SK-N-SH (cell line): ENCODE results near the gene NCBP3. TPM values are rescaled to one million over a fixed set of nuclear protein-coding genes. Genes with fewer than 3 reads are reported as not detected.
A peak's percentile ranks its signal among the peaks of the same experiment; 100 is the strongest.

Source experiments
- CTCF ChIA-PET: fragments of 300-600, 350-600 bp; formaldehyde crosslinking; extraction: SDS; loops from one replicate; lab custom pipeline; 2021; lab: Yijun Ruan, JAX
- POLR2A ChIA-PET: fragments of 350-600 bp; sonication (Branson Sonifier 250); formaldehyde crosslinking; extraction: SDS; loops from one replicate; lab custom pipeline; 2020; ENCODE audit warnings: antibody characterized with exemption, inconsistent platforms; lab: Yijun Ruan, JAX
- DNase-seq: peaks from one replicate; pipeline ENCODE4 v3.0.0; 2012
- H2AFZ ChIP-seq: fragments of 200-600 bp; sonication (generic); 2 replicates; pipeline ENCODE4 v1.8.1; 2016; ENCODE audit warnings: antibody characterized with exemption, mild to moderate bottlenecking, low read depth
- H3F3A ChIP-seq: fragments of 200-600 bp; sonication (generic); replicated peaks from 2 replicates; pipeline ENCODE3; 2016; ENCODE audit warnings: antibody characterized with exemption, mild to moderate bottlenecking; ENCODE audit not compliant: insufficient read depth
- H3K27ac ChIP-seq, 2 experiments: fragments of 200-500 bp in 1 of 2; fragments of 200-600 bp in 1 of 2; sonication (Bioruptor generic) in 1 of 2; sonication (generic), shearing (Covaris generic) in 1 of 2; 2 replicates each; pipeline versions ENCODE4 v1.5.1 to v1.6.1; 2014 to 2016; ENCODE audit warnings: low read depth in 2 of 2, inconsistent platforms in 1 of 2, low read length in 1 of 2, mild to moderate bottlenecking in 1 of 2, mixed read lengths in 1 of 2
- H3K27me3 ChIP-seq: fragments of 200-600 bp; sonication (generic), shearing (Covaris generic); 2 replicates; pipeline ENCODE4 v1.6.1; 2016; ENCODE audit warnings: mixed run types; ENCODE audit not compliant: insufficient read depth
- H3K36me3 ChIP-seq, 2 experiments: fragments of 200-500 bp in 1 of 2; fragments of 200-600 bp in 1 of 2; sonication (Bioruptor generic) in 1 of 2; sonication (generic) in 1 of 2; replicated peaks in 1 of 2; 2 replicates each; pipeline versions ENCODE3 to v1.5.1; 2014 to 2016; ENCODE audit warnings: low read length in 1 of 2, mild to moderate bottlenecking in 1 of 2; ENCODE audit not compliant: insufficient read depth in 2 of 2, control insufficient read depth in 1 of 2
- H3K4me1 ChIP-seq, 2 experiments: fragments of 200-500 bp in 1 of 2; fragments of 200-600 bp in 1 of 2; sonication (Bioruptor generic) in 1 of 2; sonication (generic), shearing (Covaris generic) in 1 of 2; 2 replicates each; pipeline versions ENCODE4 v1.5.1 to v1.6.1; 2014 to 2016; ENCODE audit warnings: low read depth in 1 of 2, low read length in 1 of 2, mixed run types in 1 of 2; ENCODE audit not compliant: insufficient read depth in 2 of 2, control insufficient read depth in 1 of 2
- H3K4me2 ChIP-seq: fragments of 200-600 bp; sonication (generic), shearing (Covaris generic); 2 replicates; pipeline ENCODE4 v1.6.1; 2017; ENCODE audit warnings: mixed run types
- H3K4me3 ChIP-seq, 2 experiments: fragments of 200-500 bp in 1 of 2; fragments of 200-600 bp in 1 of 2; sonication (Bioruptor generic) in 1 of 2; sonication (generic), shearing (Covaris generic) in 1 of 2; 2 replicates each; pipeline versions ENCODE4 v1.5.1 to v1.8.1; 2014 to 2016; ENCODE audit warnings: low read depth in 2 of 2, inconsistent platforms in 1 of 2, low read length in 1 of 2, mild to moderate bottlenecking in 1 of 2, mixed read lengths in 1 of 2, moderate library complexity in 1 of 2
- H3K79me2 ChIP-seq: fragments of 200-600 bp; sonication (generic); 2 replicates; pipeline ENCODE4 v1.8.1; 2017; ENCODE audit warnings: mild to moderate bottlenecking; ENCODE audit not compliant: insufficient read depth
- H3K9ac ChIP-seq: fragments of 200-600 bp; sonication (generic); 2 replicates; pipeline ENCODE4 v1.6.1; 2017; ENCODE audit warnings: mixed run types
- H3K9me2 ChIP-seq: fragments of 200-600 bp; sonication (generic); 2 replicates; pipeline ENCODE4 v1.6.1; 2017; ENCODE audit warnings: mixed run types
- H3K9me3 ChIP-seq: fragments of 200-600 bp; sonication (generic); 2 replicates; pipeline ENCODE4 v1.6.1; 2017; ENCODE audit warnings: mixed run types, mild to moderate bottlenecking, moderate library complexity
- H4K20me1 ChIP-seq: fragments of 200-600 bp; sonication (generic); 2 replicates; pipeline ENCODE4 v1.6.1; 2017; ENCODE audit warnings: mild to moderate bottlenecking, mixed run types; ENCODE audit not compliant: insufficient read depth
- CHD2 ChIP-seq: fragments of 150-350 bp; IDR thresholded peaks from 2 replicates; pipeline ENCODE4 v1.6.1; 2018; ENCODE audit warnings: low read length; ENCODE audit not compliant: partially characterized antibody
- ELF1 ChIP-seq: IDR thresholded peaks from 2 replicates; pipeline ENCODE4 v1.4.0; 2012
- EZH2phosphoT487 ChIP-seq: fragments of 200-600 bp; sonication (generic); IDR thresholded peaks from 2 replicates; pipeline ENCODE4 v1.6.1; 2017; ENCODE audit warnings: low read depth, mixed run types, mild to moderate bottlenecking, antibody characterized with exemption, moderate library complexity, borderline replicate concordance
- FOXJ3 ChIP-seq: sonication (generic); formaldehyde crosslinking; IDR thresholded peaks from 2 replicates; pipeline ENCODE4 v1.5.1; 2020; ENCODE audit warnings: mild to moderate bottlenecking, missing genetic modification reagents
- FOXM1 ChIP-seq: IDR thresholded peaks from 2 replicates; pipeline ENCODE4 v1.4.0; 2012; ENCODE audit warnings: low read depth, mild to moderate bottlenecking
- GABPA ChIP-seq: IDR thresholded peaks from 2 replicates; pipeline ENCODE4 v1.4.0; 2012; ENCODE audit warnings: low read depth, mild to moderate bottlenecking
- GATA2 ChIP-seq: sonication (generic); formaldehyde crosslinking; IDR thresholded peaks from 2 replicates; pipeline ENCODE4 v1.5.0; 2020; ENCODE audit warnings: mild to moderate bottlenecking, missing genetic modification reagents
- MEF2A ChIP-seq: IDR thresholded peaks from 2 replicates; pipeline ENCODE4 v1.4.0; 2012; ENCODE audit warnings: low read depth, borderline replicate concordance
- MXI1 ChIP-seq: IDR thresholded peaks from 2 replicates; pipeline ENCODE4 v1.6.1; 2012; ENCODE audit warnings: mild to moderate bottlenecking, low read depth, low read length, improper control_type of control experiment
- NFIC ChIP-seq: IDR thresholded peaks from 2 replicates; pipeline ENCODE4 v1.4.0; 2012; ENCODE audit warnings: borderline replicate concordance
- PBX3 ChIP-seq: IDR thresholded peaks from 2 replicates; pipeline ENCODE4; 2012
- POLR2AphosphoS5 ChIP-seq: IDR thresholded peaks from 2 replicates; pipeline ENCODE4 v1.6.1; 2012; ENCODE audit warnings: low read depth, low read length
- RAD21 ChIP-seq: IDR thresholded peaks from 2 replicates; pipeline ENCODE4 v1.6.1; 2012; ENCODE audit warnings: mild to moderate bottlenecking, low read length
- RFX5 ChIP-seq: IDR thresholded peaks from 2 replicates; pipeline ENCODE4 v1.6.1; 2012; ENCODE audit warnings: mild to moderate bottlenecking, improper control_type of control experiment, low read length
- SIN3A ChIP-seq: IDR thresholded peaks from 2 replicates; pipeline ENCODE4 v1.6.1; 2012; ENCODE audit warnings: low read depth, mild to moderate bottlenecking, low read length, moderate library complexity, borderline replicate concordance
- TAF1 ChIP-seq: IDR thresholded peaks from 2 replicates; pipeline ENCODE4 v1.6.1; 2012; ENCODE audit warnings: low read depth, mild to moderate bottlenecking, low read length, moderate library complexity, borderline replicate concordance
- USF1 ChIP-seq: IDR thresholded peaks from 2 replicates; pipeline ENCODE4 v1.4.0; 2012; ENCODE audit warnings: low read depth, borderline replicate concordance
- whole genome bisulfite sequencing: methylation state at CpG from one replicate; pipeline ENCODE4 v1.1.6; 2017; ENCODE audit warnings: low lambda C conversion rate; 5-methylcytosine and 5-hydroxymethylcytosine counted together
- polyA plus RNA-seq, 3 experiments: library from polyadenylated mRNA; depleted of rRNA; stranded (reverse); fragments of >200 nt; gene quantifications; 2 replicates each; pipeline ENCODE4 v1.2.3, GENCODE V29; 2012
- TF ChIP-seq, protein P1 (sequence below): fragments of 150-350 bp; IDR thresholded peaks from 2 replicates; pipeline ENCODE4 v1.6.1; 2017; ENCODE audit warnings: antibody characterized with exemption, low read length, low read depth, borderline replicate concordance
- TF ChIP-seq, protein P2 (sequence below): IDR thresholded peaks from 2 replicates; pipeline ENCODE4 v1.6.1; 2012; ENCODE audit warnings: mild to moderate bottlenecking, low read depth, low read length, moderate library complexity

Gene NCBP3
- polyA plus RNA-seq, 1 of the 3 experiments (the other 2 are of a cell fraction) = 6.5 TPM

- Histone ChIP-seq H3K27me3 (no peaks in the 10 kb centered on the region), H3K27ac (peak within 1 kb of the TSS in 1 of 2 experiments; percentile 59; a peak in 2 of 4 replicates), H3K4me2 (peak within 1 kb of the TSS; percentile 29; the same call in 1 of the 2 replicates), H3K9me3 (no peaks in the 10 kb centered on the region), H4K20me1 (no peaks in the 10 kb centered on the region), H3K9me2 (no peaks in the 10 kb centered on the region), H3K36me3 (no peaks in the 10 kb centered on the region), H3K4me3 (no peak within 1 kb of the TSS), H3K9ac (no peak within 1 kb of the TSS), H3K79me2 (no peaks in the 10 kb centered on the region), H2AFZ (no peak within 1 kb of the TSS), H3F3A (peaks cover 13% of the 10 kb centered on the region), H3K4me1 (peaks cover 0 to 11% of the 10 kb centered on the region in 2 experiments; a peak in 1 of 4 replicates)
- CTCF ChIA-PET = interaction anchor here (0.7 to 2.8 kb wide), 5 partner anchors 8 to 63 kb away, joined by 3 to 11 read pairs (median 5); partner anchors contain the start of gene NCBP3
- no peak for DNase-seq
- no peak for TF ChIP-seq PBX3
- TF ChIP-seq RFX5 = no peak
- TF ChIP-seq, protein P1, sequence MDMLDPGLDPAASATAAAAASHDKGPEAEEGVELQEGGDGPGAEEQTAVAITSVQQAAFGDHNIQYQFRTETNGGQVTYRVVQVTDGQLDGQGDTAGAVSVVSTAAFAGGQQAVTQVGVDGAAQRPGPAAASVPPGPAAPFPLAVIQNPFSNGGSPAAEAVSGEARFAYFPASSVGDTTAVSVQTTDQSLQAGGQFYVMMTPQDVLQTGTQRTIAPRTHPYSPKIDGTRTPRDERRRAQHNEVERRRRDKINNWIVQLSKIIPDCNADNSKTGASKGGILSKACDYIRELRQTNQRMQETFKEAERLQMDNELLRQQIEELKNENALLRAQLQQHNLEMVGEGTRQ = no peak
- TF ChIP-seq CHD2 = no peak
- no peak for TF ChIP-seq GABPA
- no peak for TF ChIP-seq MEF2A
- no peak for TF ChIP-seq GATA2 (CRISPR knock-in tag)
- TF ChIP-seq, protein P2, sequence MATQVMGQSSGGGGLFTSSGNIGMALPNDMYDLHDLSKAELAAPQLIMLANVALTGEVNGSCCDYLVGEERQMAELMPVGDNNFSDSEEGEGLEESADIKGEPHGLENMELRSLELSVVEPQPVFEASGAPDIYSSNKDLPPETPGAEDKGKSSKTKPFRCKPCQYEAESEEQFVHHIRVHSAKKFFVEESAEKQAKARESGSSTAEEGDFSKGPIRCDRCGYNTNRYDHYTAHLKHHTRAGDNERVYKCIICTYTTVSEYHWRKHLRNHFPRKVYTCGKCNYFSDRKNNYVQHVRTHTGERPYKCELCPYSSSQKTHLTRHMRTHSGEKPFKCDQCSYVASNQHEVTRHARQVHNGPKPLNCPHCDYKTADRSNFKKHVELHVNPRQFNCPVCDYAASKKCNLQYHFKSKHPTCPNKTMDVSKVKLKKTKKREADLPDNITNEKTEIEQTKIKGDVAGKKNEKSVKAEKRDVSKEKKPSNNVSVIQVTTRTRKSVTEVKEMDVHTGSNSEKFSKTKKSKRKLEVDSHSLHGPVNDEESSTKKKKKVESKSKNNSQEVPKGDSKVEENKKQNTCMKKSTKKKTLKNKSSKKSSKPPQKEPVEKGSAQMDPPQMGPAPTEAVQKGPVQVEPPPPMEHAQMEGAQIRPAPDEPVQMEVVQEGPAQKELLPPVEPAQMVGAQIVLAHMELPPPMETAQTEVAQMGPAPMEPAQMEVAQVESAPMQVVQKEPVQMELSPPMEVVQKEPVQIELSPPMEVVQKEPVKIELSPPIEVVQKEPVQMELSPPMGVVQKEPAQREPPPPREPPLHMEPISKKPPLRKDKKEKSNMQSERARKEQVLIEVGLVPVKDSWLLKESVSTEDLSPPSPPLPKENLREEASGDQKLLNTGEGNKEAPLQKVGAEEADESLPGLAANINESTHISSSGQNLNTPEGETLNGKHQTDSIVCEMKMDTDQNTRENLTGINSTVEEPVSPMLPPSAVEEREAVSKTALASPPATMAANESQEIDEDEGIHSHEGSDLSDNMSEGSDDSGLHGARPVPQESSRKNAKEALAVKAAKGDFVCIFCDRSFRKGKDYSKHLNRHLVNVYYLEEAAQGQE = no peak
- TF ChIP-seq RAD21 = no peak
- no peak for TF ChIP-seq FOXJ3 (CRISPR knock-in tag)
- TF ChIP-seq USF1 = no peak
- TF ChIP-seq EZH2phosphoT487 = no peak
- no peak for TF ChIP-seq FOXM1
- no peak for TF ChIP-seq NFIC
- TF ChIP-seq POLR2AphosphoS5 = no peak
- TF ChIP-seq SIN3A = no peak
- no peak for TF ChIP-seq ELF1
- TF ChIP-seq TAF1 = no peak
- TF ChIP-seq MXI1 = no peak
- WGBS = 93% methylated on average over 13 of the region's 17 CpGs
- POLR2A ChIA-PET = no interaction called here
These were observed 45.4 kb downstream of the NCBP3 start, which contains the start of gene ITGAE for GRCh38 chr17:3800362-3801271. Gene ITGAE, minus strand, starts transcription at chr17:3801188. Its CDS starts 44 bp downstream, at chr17:3801144.
